HG03571 (cell line): ENCODE results near the gene MTCL1.
A peak's percentile ranks its signal among the peaks of the same experiment; 100 is the strongest.

Source experiments
- ATAC-seq: cut with Tn5 transposase; IDR thresholded peaks from one replicate; pipeline ENCODE4 v1.9.1; 2021; ENCODE audit not compliant: unreplicated experiment

Gene MTCL1

GRCh38 chr18:8686611-8687010, 18.7 kb upstream of the MTCL1 start:
- ATAC-seq: no peak

- ATAC-seq: no peak
Observed at GRCh38 chr18:8688216-8688800, 17.0 kb upstream of the MTCL1 start.

DNA sequence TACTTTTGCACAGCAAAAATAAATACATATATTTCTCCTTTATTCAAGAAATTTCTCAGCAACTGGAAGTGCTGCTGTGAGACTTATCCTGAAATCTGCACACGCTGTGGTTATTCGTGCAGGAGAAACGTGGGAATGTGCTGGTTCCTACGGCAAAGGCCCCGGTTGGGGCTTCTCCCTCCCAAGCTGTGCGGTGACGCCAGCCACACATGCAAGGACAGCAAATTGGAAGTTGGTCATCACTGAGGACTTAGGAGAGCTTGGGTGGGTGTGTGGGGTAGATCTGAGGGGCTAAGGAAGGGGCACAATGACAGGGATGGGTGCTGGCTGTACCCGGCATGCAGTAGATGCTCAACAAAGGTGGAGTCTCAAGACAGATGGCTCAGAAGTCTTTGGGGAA, 16.5 kb upstream of the MTCL1 start:
- ATAC-seq: no peak

GRCh38 chr18:8689517-8689916, 15.8 kb upstream of the MTCL1 start:
- ATAC-seq: no peak

- no peak for ATAC-seq
Observed at GRCh38 chr18:8694891-8695290, 10.5 kb upstream of the MTCL1 start.

DNA sequence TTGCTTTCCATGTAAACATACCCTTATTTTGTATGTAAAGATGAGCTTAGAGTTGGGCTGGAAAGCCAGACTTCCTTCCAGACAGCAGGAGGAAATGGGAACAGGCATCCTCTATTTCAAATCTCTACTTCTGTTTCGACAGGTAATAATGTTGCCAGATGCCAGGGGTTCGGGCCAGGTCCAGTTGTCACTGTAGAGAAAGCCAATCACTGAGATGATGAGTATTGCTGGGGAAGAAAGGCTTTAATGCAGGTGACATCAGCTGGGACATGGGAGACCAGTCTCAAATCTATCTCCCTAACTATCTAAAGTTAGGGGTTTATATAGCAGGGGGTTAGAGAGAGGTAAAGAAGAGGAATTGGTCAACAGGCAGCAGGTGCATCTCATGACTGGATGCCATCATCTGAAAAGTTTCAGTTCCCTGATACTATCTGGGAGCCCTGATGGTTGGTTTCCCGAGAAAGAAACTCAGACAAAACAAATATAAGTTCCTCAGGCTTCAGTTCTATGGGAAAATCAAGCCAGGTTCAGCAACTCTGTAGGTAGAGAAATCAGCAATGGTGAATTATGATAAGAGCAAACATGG, 9.3 kb upstream of the MTCL1 start:
- no peak for ATAC-seq

- ATAC-seq: peak; percentile 62
Observed at GRCh38 chr18:8696749-8697211, 8.6 kb upstream of the MTCL1 start.

DNA sequence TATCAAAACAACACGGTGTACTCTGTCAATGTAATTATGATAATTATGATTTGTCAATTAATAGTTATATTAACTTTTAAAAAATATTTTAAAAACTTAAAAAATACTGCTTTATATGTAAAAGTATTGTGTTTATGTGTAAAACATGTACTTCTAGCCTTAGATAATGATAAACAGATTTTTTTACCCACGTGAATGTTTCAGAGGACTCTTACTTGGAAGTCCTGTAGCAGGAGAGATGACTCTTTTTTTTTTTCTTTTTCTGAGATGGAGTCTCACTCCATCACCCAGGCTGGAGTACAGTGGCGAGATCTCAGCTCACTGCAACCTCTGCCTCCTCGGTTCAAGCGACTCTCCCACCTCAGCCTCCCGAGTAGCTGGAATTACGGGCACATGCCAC, 6.2 kb upstream of the MTCL1 start:
- ATAC-seq: no peak

DNA sequence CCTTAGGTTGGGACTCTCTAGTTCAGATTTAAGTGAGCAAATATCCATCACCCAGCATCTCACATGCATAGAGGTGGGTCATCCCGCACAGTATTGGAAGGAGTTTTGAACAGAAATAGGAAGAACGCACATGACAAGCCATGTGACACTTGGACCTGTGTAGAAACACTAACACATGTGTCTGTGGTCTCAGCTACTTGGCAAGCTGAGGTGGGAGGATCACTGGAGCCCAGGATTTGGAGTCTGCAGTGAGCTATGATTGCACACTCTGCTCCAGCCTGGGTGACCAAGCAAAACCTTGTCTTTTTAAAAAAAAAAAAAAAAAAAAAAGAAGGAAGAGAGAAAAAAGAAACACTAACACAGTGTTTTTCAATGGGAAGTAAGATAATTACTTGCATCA, 5.4 kb upstream of the MTCL1 start:
- ATAC-seq: no peak

DNA sequence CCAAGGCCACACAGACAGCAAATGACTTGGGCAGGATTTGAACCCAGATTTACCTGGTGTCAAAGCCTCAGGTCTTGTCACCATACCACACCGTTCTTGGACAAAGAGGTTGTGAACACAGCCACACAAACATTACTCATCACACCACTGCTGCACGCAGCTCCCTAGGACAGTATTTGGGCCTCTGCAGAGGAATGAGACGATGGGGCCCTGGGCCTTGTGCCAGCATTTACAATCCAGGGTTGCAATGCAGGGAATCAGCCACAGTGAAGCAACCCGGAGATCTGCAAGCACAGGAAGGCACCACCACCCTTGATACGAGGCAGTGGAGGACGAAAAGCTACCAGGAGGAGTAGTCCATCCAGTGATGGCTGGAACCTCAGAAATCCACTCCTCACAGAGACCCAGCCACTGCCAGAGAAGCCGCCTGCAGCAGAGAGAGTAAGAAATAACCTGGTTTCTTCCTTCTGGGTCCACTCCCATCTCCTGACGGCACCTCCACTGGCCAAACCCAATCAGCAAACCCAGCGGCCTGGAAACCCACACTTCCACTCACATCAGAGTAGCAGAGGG, 3.7 kb upstream of the MTCL1 start:
- no peak for ATAC-seq

GRCh38 chr18:8702668-8703067, 2.7 kb upstream of the MTCL1 start:
- ATAC-seq: no peak

- no peak for ATAC-seq
Observed at GRCh38 chr18:8703092-8703709, 2.2 kb upstream of the MTCL1 start.

DNA sequence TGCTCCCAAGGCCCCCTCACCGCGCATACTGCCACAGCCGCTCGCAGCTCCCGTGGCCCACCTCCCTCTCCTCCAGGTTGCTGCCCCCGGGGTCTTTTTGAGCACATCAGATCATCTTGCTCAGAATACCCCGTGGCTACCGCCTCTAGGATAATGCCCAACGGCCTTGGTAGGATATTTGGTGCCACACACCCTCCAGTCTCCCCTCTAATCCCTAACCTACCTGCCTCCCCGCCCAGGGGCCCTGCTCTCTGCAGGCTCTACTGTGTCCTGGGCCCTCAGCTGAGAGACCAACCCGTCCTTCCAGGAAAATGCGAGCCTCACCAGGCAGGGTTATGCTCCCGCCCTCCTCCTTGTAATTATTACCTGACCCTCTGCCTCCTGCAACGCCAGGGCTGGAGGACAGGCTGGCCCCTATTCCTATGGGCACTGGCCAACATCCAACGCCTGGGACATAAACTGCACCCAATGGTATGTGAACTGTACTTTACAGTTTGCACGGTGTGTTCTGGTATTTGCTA, 1.5 kb upstream of the MTCL1 start:
- ATAC-seq: no peak

- peak; percentile 85 for ATAC-seq
Observed at GRCh38 chr18:8704361-8705237, 757 bp upstream of the MTCL1 start.

DNA sequence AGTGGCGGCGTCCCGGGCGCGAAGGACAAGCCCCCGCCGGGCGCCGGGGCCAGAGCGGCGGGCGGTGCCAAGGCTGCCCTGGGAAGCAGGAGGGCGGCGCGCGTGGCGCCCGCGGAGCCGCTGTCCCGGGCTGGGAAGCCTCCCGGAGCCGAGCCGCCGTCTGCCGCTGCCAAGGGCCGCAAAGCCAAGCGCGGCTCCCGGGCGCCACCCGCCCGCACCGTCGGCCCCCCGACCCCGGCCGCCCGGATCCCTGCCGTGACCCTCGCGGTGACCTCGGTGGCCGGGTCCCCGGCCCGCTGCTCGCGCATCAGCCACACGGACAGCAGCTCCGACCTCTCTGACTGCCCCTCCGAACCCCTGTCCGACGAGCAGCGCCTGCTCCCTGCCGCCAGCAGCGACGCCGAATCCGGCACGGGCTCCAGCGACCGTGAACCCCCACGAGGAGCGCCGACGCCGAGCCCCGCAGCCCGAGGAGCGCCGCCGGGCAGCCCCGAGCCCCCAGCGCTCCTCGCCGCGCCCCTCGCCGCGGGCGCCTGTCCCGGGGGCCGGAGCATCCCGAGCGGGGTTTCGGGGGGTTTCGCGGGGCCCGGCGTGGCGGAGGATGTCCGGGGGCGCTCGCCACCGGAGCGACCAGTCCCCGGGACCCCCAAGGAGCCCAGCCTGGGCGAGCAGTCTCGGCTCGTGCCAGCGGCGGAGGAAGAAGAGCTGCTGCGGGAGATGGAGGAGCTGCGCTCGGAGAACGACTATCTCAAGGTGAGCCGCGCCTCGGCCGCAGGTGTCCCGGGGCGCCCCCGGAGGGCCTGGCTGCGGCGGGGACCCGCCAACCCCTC, 820 bp downstream of the MTCL1 start:
- no peak for ATAC-seq

- no peak for ATAC-seq
Observed at GRCh38 chr18:8706791-8707555, 1.6 kb downstream of the MTCL1 start.

- ATAC-seq: no peak
Observed at GRCh38 chr18:8707556-8708300, 2.4 kb downstream of the MTCL1 start.

DNA sequence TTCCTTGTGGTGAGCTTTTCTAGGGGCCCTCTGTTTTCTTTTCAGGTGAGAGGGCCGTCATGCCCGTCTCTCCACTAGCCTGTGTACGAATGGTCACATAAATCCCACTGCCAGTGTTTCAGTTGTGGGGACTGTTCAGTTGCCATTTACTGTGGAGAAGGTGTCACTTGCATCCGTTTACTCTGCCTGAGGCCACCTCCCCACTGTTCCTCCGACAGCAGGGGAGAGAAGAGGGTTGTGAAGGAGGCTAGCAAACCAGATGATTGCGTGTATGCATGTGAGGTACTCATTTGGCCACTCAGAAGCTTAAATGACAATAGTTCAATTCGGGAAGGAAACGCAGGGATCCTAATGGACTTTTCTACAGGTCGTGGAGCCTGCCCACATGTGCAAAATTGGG, 3.3 kb downstream of the MTCL1 start:
- no peak for ATAC-seq
